GM21786 (cell line): ENCODE data around the gene TECTA.
"Not testable (repeated sequence)": the region's sequence is repeated elsewhere in the genome, so short reads cannot be mapped to it uniquely, and the experiment has no call there.

Source experiments
- ATAC-seq: cut with Tn5 transposase; IDR thresholded peaks from one replicate; pipeline ENCODE4 v1.9.1; 2021; ENCODE audit not compliant: unreplicated experiment

The TECTA gene

GRCh38 chr11:121229495-121230215, 128.6 kb downstream of the TECTA start:
- no peak for ATAC-seq

GRCh38 chr11:121231576-121232278, 130.7 kb downstream of the TECTA start:
- no peak for ATAC-seq

GRCh38 chr11:121235057-121235456, 134.0 kb downstream of the TECTA start:
- no peak for ATAC-seq

GRCh38 chr11:121236115-121237001, 135.3 kb downstream of the TECTA start:
- peak; percentile 77 for ATAC-seq

GRCh38 chr11:121237247-121237646, 136.2 kb downstream of the TECTA start:
- peak; percentile 40 for ATAC-seq

GRCh38 chr11:121237686-121238658, 136.9 kb downstream of the TECTA start:
- ATAC-seq: no peak

- no peak for ATAC-seq
Measured at GRCh38 chr11:121238956-121239355, 137.9 kb downstream of the TECTA start.

GRCh38 chr11:121240001-121240400, 139.0 kb downstream of the TECTA start:
- not testable (repeated sequence) for ATAC-seq

GRCh38 chr11:121240650-121241303, 139.7 kb downstream of the TECTA start:
- no peak for ATAC-seq
